PFSK-1 (cell line): ENCODE measurements around the gene ABCD1.

Experiments used
- FOXP2 ChIP-seq: optimal IDR thresholded peaks from 2 replicates; pipeline ENCODE3; 2011; ENCODE audit warnings: borderline replicate concordance, control low read depth, inconsistent platforms; ENCODE audit not compliant: insufficient read depth; ENCODE audit errors: extremely low read length, extremely low read depth
- POLR2AphosphoS5 ChIP-seq: IDR thresholded peaks from 2 replicates; pipeline ENCODE4 v1.6.1; 2012; ENCODE audit warnings: low read depth, mild to moderate bottlenecking, control low read depth, low read length, moderate library complexity
- REST ChIP-seq, 2 experiments: IDR thresholded peaks; 2 replicates each; pipeline versions ENCODE4 v1.6.1 to v1.8.0; 2011 to 2012; ENCODE audit warnings: low read depth in 2 of 2, low read length in 2 of 2, control low read depth in 1 of 2, inconsistent platforms in 1 of 2, mild to moderate bottlenecking in 1 of 2, moderate library complexity in 1 of 2; ENCODE audit not compliant: insufficient read depth in 1 of 2
- SIN3A ChIP-seq: IDR thresholded peaks from 2 replicates; pipeline ENCODE4 v1.6.1; 2012; ENCODE audit warnings: mild to moderate bottlenecking, low read length, moderate library complexity, borderline replicate concordance; ENCODE audit not compliant: insufficient read depth
- TAF1 ChIP-seq: IDR thresholded peaks from 2 replicates; pipeline ENCODE4 v1.6.1; 2012; ENCODE audit warnings: low read length, control low read depth, borderline replicate concordance; ENCODE audit not compliant: insufficient read depth

The ABCD1 gene

GRCh38 chrX:153769158-153769864, 44.7 kb downstream of the ABCD1 start:
- no peak for TF ChIP-seq FOXP2

GRCh38 chrX:153769865-153770600, 45.4 kb downstream of the ABCD1 start:
- TF ChIP-seq POLR2AphosphoS5 (no peak), FOXP2 (no peak), TAF1 (no peak), SIN3A (no peak), REST (IDR thresholded peaks at IDR 0.05; ENCODE audit: insufficient read depth in 1 of 2, low read depth in 2 of 2, low read length in 2 of 2) (no peak)

- no peak for TF ChIP-seq SIN3A
Measured at GRCh38 chrX:153770601-153771414, 46.2 kb downstream of the ABCD1 start.

GRCh38 chrX:153771415-153772315, 47.0 kb downstream of the ABCD1 start:
- no peak for TF ChIP-seq SIN3A
- no peak for TF ChIP-seq TAF1
- TF ChIP-seq REST (IDR thresholded peaks at IDR 0.05; ENCODE audit: insufficient read depth in 1 of 2, low read depth in 2 of 2, low read length in 2 of 2) = no peak
- no peak for TF ChIP-seq POLR2AphosphoS5
- no peak for TF ChIP-seq FOXP2

- TF ChIP-seq FOXP2 = no peak
- TF ChIP-seq POLR2AphosphoS5 = no peak
Measured at GRCh38 chrX:153772316-153773217, 47.9 kb downstream of the ABCD1 start.

GRCh38 chrX:153773218-153773611, 48.6 kb downstream of the ABCD1 start:
- TF ChIP-seq TAF1 (no peak), FOXP2 (no peak), SIN3A (no peak), POLR2AphosphoS5 (no peak), REST (IDR thresholded peaks at IDR 0.05; ENCODE audit: insufficient read depth in 1 of 2, low read depth in 2 of 2, low read length in 2 of 2) (no peak)
